Keratinocyte (primary cell): ENCODE data around the gene VAV1.

ENCODE experiments used
- EZH2 ChIP-seq: IDR thresholded peaks from one replicate; pipeline ENCODE4 v1.6.1; 2012; ENCODE audit warnings: inconsistent platforms, mild to moderate bottlenecking, low read length, moderate library complexity
- TF ChIP-seq, protein P1 (sequence below), 3 experiments: IDR thresholded peaks in 1 of 3; conservative IDR thresholded peaks in 1 of 3; optimal IDR thresholded peaks in 1 of 3; 2 replicates in 2 of 3; 3 replicates in 1 of 3; pipeline versions ENCODE3 to v1.5.1; 2011; ENCODE audit warnings: low read length in 3 of 3, mild to moderate bottlenecking in 3 of 3, moderate library complexity in 2 of 3, control low read depth in 1 of 3, inconsistent platforms in 1 of 3; ENCODE audit not compliant: insufficient read depth in 2 of 3; ENCODE audit errors: extremely low read depth in 1 of 3

DNA sequence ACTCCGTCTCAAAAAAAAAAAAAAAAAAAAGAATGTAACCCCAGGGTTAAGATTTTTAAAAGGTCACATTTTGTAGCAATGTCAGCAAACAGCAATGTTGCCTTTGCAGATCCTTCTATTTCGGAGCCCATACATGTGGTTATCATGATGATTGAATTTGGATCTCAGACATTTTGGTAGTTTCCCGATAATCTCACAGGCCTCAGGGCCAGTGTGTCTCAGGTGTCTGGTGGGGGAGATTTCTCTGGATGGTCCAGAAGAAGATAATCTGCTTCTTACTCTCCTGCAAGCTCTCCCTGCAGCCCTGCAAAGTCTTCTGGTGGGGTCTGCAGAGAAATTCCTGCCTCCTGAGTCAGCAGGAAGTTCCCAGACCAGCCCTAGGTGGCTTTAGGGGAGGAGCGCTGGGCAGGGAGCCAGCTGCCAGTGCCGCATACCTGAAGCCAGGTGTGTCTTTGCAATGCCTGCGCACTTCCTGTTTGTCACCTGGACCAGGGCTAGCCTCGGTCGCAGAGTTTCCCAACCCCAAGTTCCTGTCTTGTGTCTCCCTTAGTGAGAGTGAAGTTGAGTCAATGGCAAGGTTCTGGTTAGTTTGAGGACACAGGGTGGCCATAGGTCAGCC, 6.7 kb upstream of the VAV1 start:
- TF ChIP-seq, protein P1, sequence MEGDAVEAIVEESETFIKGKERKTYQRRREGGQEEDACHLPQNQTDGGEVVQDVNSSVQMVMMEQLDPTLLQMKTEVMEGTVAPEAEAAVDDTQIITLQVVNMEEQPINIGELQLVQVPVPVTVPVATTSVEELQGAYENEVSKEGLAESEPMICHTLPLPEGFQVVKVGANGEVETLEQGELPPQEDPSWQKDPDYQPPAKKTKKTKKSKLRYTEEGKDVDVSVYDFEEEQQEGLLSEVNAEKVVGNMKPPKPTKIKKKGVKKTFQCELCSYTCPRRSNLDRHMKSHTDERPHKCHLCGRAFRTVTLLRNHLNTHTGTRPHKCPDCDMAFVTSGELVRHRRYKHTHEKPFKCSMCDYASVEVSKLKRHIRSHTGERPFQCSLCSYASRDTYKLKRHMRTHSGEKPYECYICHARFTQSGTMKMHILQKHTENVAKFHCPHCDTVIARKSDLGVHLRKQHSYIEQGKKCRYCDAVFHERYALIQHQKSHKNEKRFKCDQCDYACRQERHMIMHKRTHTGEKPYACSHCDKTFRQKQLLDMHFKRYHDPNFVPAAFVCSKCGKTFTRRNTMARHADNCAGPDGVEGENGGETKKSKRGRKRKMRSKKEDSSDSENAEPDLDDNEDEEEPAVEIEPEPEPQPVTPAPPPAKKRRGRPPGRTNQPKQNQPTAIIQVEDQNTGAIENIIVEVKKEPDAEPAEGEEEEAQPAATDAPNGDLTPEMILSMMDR (optimal IDR thresholded peaks at IDR 0.05 in 1 of 3, IDR thresholded peaks at IDR 0.05 in 1 of 3, conservative IDR thresholded peaks at IDR 0.05 in 1 of 3; ENCODE audit: extremely low read depth in 1 of 3, insufficient read depth in 2 of 3, low read length in 3 of 3), result no peak
- TF ChIP-seq EZH2, result no peak
